ENCODE results near the gene ACOT13.
A peak's percentile ranks its signal among the peaks of the same experiment; 100 is the strongest.

Gene ACOT13

DNA sequence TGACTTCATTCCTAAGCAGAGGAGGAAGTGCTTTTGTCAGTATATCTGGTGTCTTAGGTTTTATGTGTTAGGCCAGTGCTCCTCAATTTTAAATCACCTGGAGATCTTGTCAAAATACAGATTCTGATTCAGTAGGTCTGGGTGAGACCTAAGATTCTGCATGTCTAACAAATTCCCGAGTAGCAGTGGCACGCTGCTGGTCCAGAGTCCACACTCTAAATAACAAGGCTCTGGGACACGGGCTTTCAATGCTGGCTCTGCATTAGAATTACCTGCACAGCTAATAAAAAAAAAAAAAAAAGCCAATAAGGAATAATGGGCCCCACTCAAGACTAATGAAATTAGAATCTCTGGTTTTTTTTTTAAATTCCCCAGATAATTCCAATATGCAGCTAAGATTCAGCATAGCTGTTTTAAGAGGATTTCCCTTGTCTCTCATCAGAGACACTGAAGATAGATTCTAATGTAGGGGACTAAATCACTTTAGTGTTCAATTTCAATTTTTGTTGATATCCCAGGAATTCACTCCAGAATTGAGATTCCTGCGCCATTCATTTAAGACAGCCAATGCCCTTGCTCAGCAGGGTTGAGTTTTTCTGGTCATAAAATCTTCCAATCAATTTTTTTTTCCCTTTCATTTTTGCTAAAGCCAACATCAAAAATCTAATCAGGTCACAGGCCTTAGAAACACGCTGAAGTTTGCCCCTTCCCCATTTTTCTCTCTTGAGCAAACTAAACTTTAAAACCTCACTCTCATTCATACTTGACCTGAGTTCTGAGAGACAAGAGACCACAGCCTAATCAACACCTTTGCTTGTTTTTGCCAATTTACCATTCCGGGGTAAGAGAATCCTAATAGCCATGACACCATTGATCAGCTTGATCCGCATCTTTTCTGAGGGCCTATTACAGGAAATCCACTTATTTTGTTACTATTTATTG, 2.6 kb upstream of the ACOT13 start:
- WGBS, 2 donors (ENCODE audit: extremely low coverage in 2 of 2, insufficient read length in 2 of 2, insufficient replicate concordance in 1 of 2) = no CpG with 5 or more reads among the region's 7 CpGs
- Histone ChIP-seq H3K27me3 (ENCODE audit: control insufficient read depth in 3 of 3, insufficient read depth in 3 of 3, low read depth in 1 of 3, low read length in 3 of 3) (no peaks in the 10 kb centered on the region), H3K4me3 (ENCODE audit: low read length in 2 of 2) (peak overlapping the region in 1 of 2 donors; percentile 92), H2BK5ac (ENCODE audit: low read length) (no peak overlapping the region), H3K14ac (ENCODE audit: low read length) (no peak overlapping the region), H3K27ac (replicated peaks; ENCODE audit: low read length) (no peak overlapping the region), H4K91ac (ENCODE audit: low read depth, low read length, poor library complexity) (no peak overlapping the region), H4K8ac (ENCODE audit: low read depth, low read length) (no peak overlapping the region), H3K79me1 (ENCODE audit: low read depth, low read length) (peaks cover 2% of the 10 kb centered on the region), H3K9me3 (replicated peaks in 1 of 2; ENCODE audit: control insufficient read depth in 2 of 2, insufficient read depth in 1 of 2, low read depth in 1 of 2, low read length in 2 of 2) (peaks cover 0 to 9% of the 10 kb centered on the region in 2 donors), H2BK15ac (ENCODE audit: low read length) (no peak overlapping the region), H3K23ac (ENCODE audit: low read depth, low read length, poor library complexity) (no peak overlapping the region), H3K4ac (ENCODE audit: low read length) (no peak overlapping the region), H3K4me2 (ENCODE audit: insufficient read depth, low read length, poor library complexity, severe bottlenecking) (no peak overlapping the region), H3K4me1 (ENCODE audit: control insufficient read depth in 2 of 2, insufficient read depth in 1 of 2, low read depth in 1 of 2, low read length in 2 of 2) (peaks cover 10% of the 10 kb centered on the region in 2 donors), H3K18ac (ENCODE audit: low read length) (no peak overlapping the region), H3K36me3 (replicated peaks in 1 of 2; ENCODE audit: control insufficient read depth in 2 of 2, insufficient read depth in 2 of 2, low read length in 2 of 2) (peaks cover 6 to 61% of the 10 kb centered on the region in 2 donors), H2BK12ac (ENCODE audit: low read length) (no peak overlapping the region), H2BK120ac (ENCODE audit: low read depth, low read length) (no peak overlapping the region), H2AK5ac (ENCODE audit: low read depth, low read length) (no peak overlapping the region), H3K9ac (ENCODE audit: low read depth, low read length, poor library complexity) (no peak overlapping the region), H2AFZ (ENCODE audit: low read length) (no peak overlapping the region)
- DNase-seq (ENCODE audit: low spot score) = no peak

DNA sequence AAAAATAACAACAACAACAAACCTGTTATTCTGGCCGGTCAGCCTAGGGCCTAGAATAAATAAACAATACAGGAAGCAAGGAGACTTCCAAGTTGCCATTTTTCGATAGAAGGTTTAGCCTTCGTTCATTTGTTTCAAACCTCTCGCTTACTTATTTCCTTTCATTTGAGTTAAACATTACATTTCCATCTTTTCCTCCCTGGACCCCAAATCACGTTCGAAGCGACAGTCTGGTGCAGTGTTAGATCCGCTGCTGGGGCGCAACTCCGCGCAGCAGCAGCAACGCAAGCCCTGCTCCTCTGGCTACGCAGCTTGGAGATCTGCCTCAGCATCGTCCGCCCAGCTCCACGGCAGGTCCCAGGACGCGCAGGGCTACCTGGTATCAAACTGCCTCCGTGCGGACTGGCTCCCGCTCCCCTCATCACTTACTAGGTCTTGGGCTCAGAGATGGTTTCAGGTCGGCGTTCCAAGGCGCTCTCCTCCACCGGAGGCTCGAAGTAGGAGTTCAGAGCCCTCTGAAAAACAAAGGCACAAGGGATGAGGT, 708 bp upstream of the ACOT13 start:
- peak overlapping the region; percentile 82 for H4K91ac ChIP-seq (ENCODE audit: low read depth, low read length, poor library complexity)
- peak overlapping the region; percentile 100 for H2BK15ac ChIP-seq (ENCODE audit: low read length)
- H2BK12ac ChIP-seq (ENCODE audit: low read length) = peak overlapping the region; percentile 30
- DNase-seq (ENCODE audit: low spot score) = peak; percentile 24
- H3K14ac ChIP-seq (ENCODE audit: low read length) = peak overlapping the region; percentile 84
- H2BK5ac ChIP-seq (ENCODE audit: low read length) = peak overlapping the region; percentile 98
- peaks cover 0 to 20% of the 10 kb centered on the region in 2 donors for H3K9me3 ChIP-seq (replicated peaks in 1 of 2; ENCODE audit: control insufficient read depth in 2 of 2, insufficient read depth in 1 of 2, low read depth in 1 of 2, low read length in 2 of 2)
- H2AK5ac ChIP-seq (ENCODE audit: low read depth, low read length) = peak overlapping the region; percentile 78
- H3K23ac ChIP-seq (ENCODE audit: low read depth, low read length, poor library complexity) = peak overlapping the region; percentile 96
- H3K79me1 ChIP-seq (ENCODE audit: low read depth, low read length) = peaks cover 2% of the 10 kb centered on the region
- H3K4me1 ChIP-seq (ENCODE audit: control insufficient read depth in 2 of 2, insufficient read depth in 1 of 2, low read depth in 1 of 2, low read length in 2 of 2) = peaks cover 10% of the 10 kb centered on the region in 2 donors
- H2AFZ ChIP-seq (ENCODE audit: low read length) = peak overlapping the region; percentile 96
- H3K4me3 ChIP-seq (ENCODE audit: low read length in 2 of 2) = peak overlapping the region; percentile 92 to 93
- peak overlapping the region; percentile 86 for H4K8ac ChIP-seq (ENCODE audit: low read depth, low read length)
- H3K36me3 ChIP-seq (replicated peaks in 1 of 2; ENCODE audit: control insufficient read depth in 2 of 2, insufficient read depth in 2 of 2, low read length in 2 of 2) = peaks cover 6 to 44% of the 10 kb centered on the region in 2 donors
- peak overlapping the region; percentile 99 for H3K9ac ChIP-seq (ENCODE audit: low read depth, low read length, poor library complexity)
- H2BK120ac ChIP-seq (ENCODE audit: low read depth, low read length) = peak overlapping the region; percentile 75
- no peaks in the 10 kb centered on the region for H3K27me3 ChIP-seq (ENCODE audit: control insufficient read depth in 3 of 3, insufficient read depth in 3 of 3, low read depth in 1 of 3, low read length in 3 of 3)
- H3K27ac ChIP-seq (replicated peaks; ENCODE audit: low read length) = peak overlapping the region; percentile 95
- no CpG with 5 or more reads among the region's 26 CpGs for WGBS, 2 donors (ENCODE audit: extremely low coverage in 2 of 2, insufficient read length in 2 of 2, insufficient replicate concordance in 1 of 2)
- peak overlapping the region; percentile 100 for H3K18ac ChIP-seq (ENCODE audit: low read length)
- H3K4me2 ChIP-seq (ENCODE audit: insufficient read depth, low read length, poor library complexity, severe bottlenecking) = peak overlapping the region; percentile 76
- peak overlapping the region; percentile 69 for H3K4ac ChIP-seq (ENCODE audit: low read length)

DNA sequence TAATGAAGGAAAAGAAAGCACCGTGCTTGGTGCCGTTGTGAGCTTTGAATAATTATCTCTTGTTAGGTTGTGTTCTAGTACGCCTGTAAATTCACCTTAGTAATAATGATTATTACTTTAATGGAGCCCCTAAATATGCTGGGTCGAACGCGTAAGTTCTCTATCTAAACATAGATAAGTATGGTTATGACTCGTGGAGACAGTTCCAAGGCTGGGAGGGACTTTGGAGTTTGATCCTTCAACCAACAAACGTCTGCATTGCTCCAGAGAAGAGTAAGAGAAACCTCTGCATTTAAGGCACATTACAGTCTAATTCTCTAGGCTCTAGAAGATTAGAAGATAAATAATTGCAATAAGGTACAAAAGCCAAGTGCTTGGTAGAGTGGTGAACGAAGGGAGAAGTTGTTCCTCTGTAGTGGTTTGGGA, 514 bp downstream of the ACOT13 start:
- no CpG with 5 or more reads among the region's 9 CpGs for WGBS, 2 donors (ENCODE audit: extremely low coverage in 2 of 2, insufficient read length in 2 of 2, insufficient replicate concordance in 1 of 2)
- Histone ChIP-seq H2BK5ac (ENCODE audit: low read length) (no peak overlapping the region), H3K27ac (replicated peaks; ENCODE audit: low read length) (peak overlapping the region; percentile 86), H3K4me3 (ENCODE audit: low read length in 2 of 2) (peak overlapping the region; percentile 80 to 92), H3K79me1 (ENCODE audit: low read depth, low read length) (peaks cover 2% of the 10 kb centered on the region), H2BK12ac (ENCODE audit: low read length) (no peak overlapping the region), H3K9me3 (replicated peaks in 1 of 2; ENCODE audit: control insufficient read depth in 2 of 2, insufficient read depth in 1 of 2, low read depth in 1 of 2, low read length in 2 of 2) (peaks cover 0 to 24% of the 10 kb centered on the region in 2 donors), H2BK15ac (ENCODE audit: low read length) (no peak overlapping the region), H2BK120ac (ENCODE audit: low read depth, low read length) (no peak overlapping the region), H3K4me1 (ENCODE audit: control insufficient read depth in 2 of 2, insufficient read depth in 1 of 2, low read depth in 1 of 2, low read length in 2 of 2) (peaks cover 4 to 10% of the 10 kb centered on the region in 2 donors), H3K18ac (ENCODE audit: low read length) (no peak overlapping the region), H3K4me2 (ENCODE audit: insufficient read depth, low read length, poor library complexity, severe bottlenecking) (peak overlapping the region; percentile 69), H2AK5ac (ENCODE audit: low read depth, low read length) (no peak overlapping the region), H4K8ac (ENCODE audit: low read depth, low read length) (no peak overlapping the region), H3K36me3 (replicated peaks in 1 of 2; ENCODE audit: control insufficient read depth in 2 of 2, insufficient read depth in 2 of 2, low read length in 2 of 2) (peaks cover 6 to 34% of the 10 kb centered on the region in 2 donors), H3K4ac (ENCODE audit: low read length) (no peak overlapping the region), H4K91ac (ENCODE audit: low read depth, low read length, poor library complexity) (no peak overlapping the region), H2AFZ (ENCODE audit: low read length) (peak overlapping the region; percentile 96), H3K23ac (ENCODE audit: low read depth, low read length, poor library complexity) (no peak overlapping the region), H3K9ac (ENCODE audit: low read depth, low read length, poor library complexity) (no peak overlapping the region), H3K14ac (ENCODE audit: low read length) (no peak overlapping the region), H3K27me3 (ENCODE audit: control insufficient read depth in 3 of 3, insufficient read depth in 3 of 3, low read depth in 1 of 3, low read length in 3 of 3) (no peaks in the 10 kb centered on the region)
- DNase-seq (ENCODE audit: low spot score) = no peak

Data from neuronal stem cell (in vitro differentiated cells).